K562 (cell line): ENCODE measurements around the gene SPX. TPM values are rescaled to one million over a fixed set of nuclear protein-coding genes. Genes with fewer than 3 reads are reported as not detected.

Experiments
- ARNT ChIP-seq, 2 experiments: fragments of 450-650 bp; IDR thresholded peaks; 2 replicates each; pipeline ENCODE4 v1.6.1; 2016; ENCODE audit warnings: mild to moderate bottlenecking in 1 of 2
- CBX2 ChIP-seq: fragments of 200-600 bp; sonication (generic); IDR thresholded peaks from one replicate; pipeline ENCODE4 v1.6.1; 2012; ENCODE audit warnings: mild to moderate bottlenecking, low read length, inconsistent platforms; ENCODE audit not compliant: insufficient read depth, poor library complexity, severe bottlenecking
- CHD4 ChIP-seq: fragments of 200-600 bp; sonication (generic); IDR thresholded peaks from 3 replicates; pipeline ENCODE4 v1.6.1; 2012; ENCODE audit warnings: low read depth, mild to moderate bottlenecking, mixed read lengths, low read length, inconsistent platforms; ENCODE audit not compliant: insufficient read depth, insufficient replicate concordance, poor library complexity, severe bottlenecking
- CREBBP ChIP-seq: IDR thresholded peaks from one replicate; pipeline ENCODE4 v1.6.1; 2012; ENCODE audit warnings: low read depth, mild to moderate bottlenecking, control low read depth, inconsistent platforms, low read length
- E2F3 ChIP-seq: fragments of 250-450 bp; sonication (Bioruptor Pico); IDR thresholded peaks from 2 replicates; pipeline ENCODE4 v1.4.0; 2020; ENCODE audit warnings: mild to moderate bottlenecking
- ETS2 ChIP-seq: IDR thresholded peaks from 2 replicates; pipeline ENCODE4 v1.6.1; 2016; ENCODE audit warnings: borderline replicate concordance, missing genetic modification characterization, mild to moderate bottlenecking, moderate library complexity, missing compliant biosample characterization; ENCODE audit not compliant: poor library complexity, severe bottlenecking
- HDAC3 ChIP-seq: fragments of 450-650 bp; IDR thresholded peaks from 2 replicates; pipeline ENCODE4 v1.6.1; 2018; ENCODE audit warnings: borderline replicate concordance, mild to moderate bottlenecking, moderate library complexity; ENCODE audit not compliant: partially characterized antibody
- JUN ChIP-seq, 2 experiments: sonication (generic) in 1 of 2; formaldehyde crosslinking in 1 of 2; IDR thresholded peaks; 2 replicates each; pipeline versions ENCODE4 v1.6.1 to v1.8.0; 2012 to 2022; ENCODE audit warnings: borderline replicate concordance in 2 of 2, mild to moderate bottlenecking in 2 of 2, improper control_type of control experiment in 1 of 2, low read depth in 1 of 2, low read length in 1 of 2, missing genetic modification reagents in 1 of 2
- NCOA4 ChIP-seq: fragments of 450-650 bp; IDR thresholded peaks from 2 replicates; pipeline ENCODE4 v1.6.1; 2018; ENCODE audit warnings: mild to moderate bottlenecking; ENCODE audit not compliant: partially characterized antibody
- NELFE ChIP-seq: IDR thresholded peaks from 2 replicates; pipeline ENCODE4 v1.6.1; 2011; ENCODE audit warnings: mild to moderate bottlenecking; ENCODE audit not compliant: insufficient read depth, insufficient read length
- NR1H2 ChIP-seq: sonication (generic); formaldehyde crosslinking; IDR thresholded peaks from 2 replicates; pipeline ENCODE4 v1.4.0; 2020; ENCODE audit warnings: mild to moderate bottlenecking, missing genetic modification reagents
- NUFIP1 ChIP-seq: fragments of 450-650 bp; IDR thresholded peaks from 2 replicates; pipeline ENCODE4 v1.6.1; 2018; ENCODE audit not compliant: partially characterized antibody
- RBM15 ChIP-seq: fragments of 200-400 bp; formaldehyde crosslinking; IDR thresholded peaks from 2 replicates; pipeline ENCODE4 v1.6.1; 2018; ENCODE audit warnings: mild to moderate bottlenecking, low read length, moderate library complexity; ENCODE audit not compliant: insufficient read depth
- RFX1 ChIP-seq: fragments of 450-650 bp; IDR thresholded peaks from 2 replicates; pipeline ENCODE4 v1.6.1; 2016; ENCODE audit warnings: mild to moderate bottlenecking, moderate library complexity
- SIN3B ChIP-seq: fragments of 450-650 bp; IDR thresholded peaks from 2 replicates; pipeline ENCODE4 v1.6.1; 2017; ENCODE audit warnings: low read depth, mild to moderate bottlenecking, moderate library complexity
- SMARCA4 ChIP-seq: fragments of 450-650 bp; IDR thresholded peaks from 2 replicates; pipeline ENCODE4 v1.6.1; 2016
- ZC3H4 ChIP-seq: sonication (generic); formaldehyde crosslinking; IDR thresholded peaks from 2 replicates; pipeline ENCODE4 v1.9.0; 2021; ENCODE audit warnings: missing genetic modification reagents, borderline replicate concordance
- ZNF830 ChIP-seq: fragments of 250-450 bp; sonication (Bioruptor Pico); IDR thresholded peaks from 2 replicates; pipeline ENCODE4 v1.5.0; 2021; ENCODE audit warnings: mild to moderate bottlenecking
- ZZZ3 ChIP-seq: fragments of 450-650 bp; IDR thresholded peaks from 2 replicates; pipeline ENCODE4 v1.6.1; 2016; ENCODE audit warnings: antibody characterized with exemption, mild to moderate bottlenecking, moderate library complexity
- polyA plus RNA-seq, 8 experiments: library from polyadenylated mRNA; depleted of rRNA in 4 of 8; stranded (reverse) in 5 of 8; unstranded in 3 of 8; fragments of >200 nt; fragmentation: Nextera tagmentation in 2 of 8; fragmentation: Illumina TruSeq in 1 of 8; extraction: Ambion mirVana in 2 of 8; extraction: Trizol in 1 of 8; gene quantifications; 2 replicates each; pipeline versions ENCODE4 v1.2.1 to v1.2.3, GENCODE V29; 2011 to 2014; ENCODE audit warnings: inconsistent platforms in 1 of 8, missing spikeins in 1 of 8
- total RNA-seq, 7 experiments: library from RNA; depleted of rRNA in 6 of 7; stranded (reverse); fragments of >200 nt in 6 of 7; fragmentation: Illumina TruSeq in 2 of 7; extraction: Trizol in 2 of 7; gene quantifications; 2 replicates each; pipeline versions ENCODE4 v1.2.1 to v1.2.3, GENCODE V29; 2011 to 2021; ENCODE audit warnings: low replicate concordance in 1 of 7
- TF ChIP-seq, protein P1 (sequence below): fragments of 250-450 bp; sonication (Bioruptor Pico); IDR thresholded peaks from 2 replicates; pipeline ENCODE4 v1.5.0; 2021
- TF ChIP-seq, protein P2 (sequence below): fragments of 450-650 bp; IDR thresholded peaks from 2 replicates; pipeline ENCODE4 v1.6.1; 2017; ENCODE audit warnings: antibody characterized with exemption
- TF ChIP-seq, protein P3 (sequence below): sonication (generic); formaldehyde crosslinking; IDR thresholded peaks from 2 replicates; pipeline ENCODE4 v1.4.0; 2020; ENCODE audit warnings: mild to moderate bottlenecking, missing genetic modification reagents

The SPX gene
- total and polyA plus RNA-seq, 9 of the 15 experiments (the other 6 are each of a cell fraction or from before 2014, with no cell fraction given), result 0.06 to 0.40 (median 0.14) TPM

DNA sequence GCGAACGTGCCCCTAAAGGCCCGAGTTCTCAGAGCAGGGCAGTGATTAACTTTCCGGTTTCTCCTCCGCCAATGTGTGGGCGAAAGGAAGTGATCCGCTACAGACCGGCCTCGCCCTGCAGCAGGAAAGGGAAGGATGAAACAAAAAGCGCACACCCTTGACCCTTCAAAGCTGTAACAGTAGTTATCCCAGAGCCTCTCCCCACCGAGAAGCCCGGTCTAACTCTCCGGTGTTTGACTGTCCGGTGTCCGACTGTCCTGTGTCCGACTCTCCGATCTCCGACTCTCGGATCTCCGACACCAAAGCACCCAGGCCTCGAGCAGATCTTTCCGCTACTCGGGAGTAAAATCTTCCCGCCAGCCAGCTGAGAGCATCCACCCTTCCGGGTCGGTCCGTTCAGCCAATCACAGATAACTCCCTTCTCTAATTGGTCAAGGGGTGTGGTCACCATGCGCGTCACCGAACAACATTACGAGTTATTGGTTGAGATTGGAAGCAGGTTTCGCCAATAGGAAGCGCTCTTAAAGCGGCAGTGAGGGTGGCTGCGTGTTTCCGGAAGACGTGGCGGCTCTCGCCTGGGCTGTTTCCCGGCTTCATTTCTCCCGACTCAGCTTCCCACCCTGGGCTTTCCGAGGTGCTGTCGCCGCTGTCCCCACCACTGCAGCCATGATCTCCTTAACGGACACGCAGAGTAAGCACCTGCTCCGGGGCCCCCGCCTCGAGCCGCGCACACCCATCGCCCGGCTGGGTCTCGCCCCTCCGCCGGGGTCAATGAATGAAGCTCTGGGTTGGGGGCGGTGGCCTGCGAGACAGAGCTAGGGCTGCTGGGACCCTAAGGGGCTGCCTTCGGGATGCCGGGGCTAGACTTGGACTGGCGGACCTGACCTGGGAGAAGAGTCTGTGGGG, 24.6 kb upstream of the SPX start, which contains the start of the genes GOLT1B and RECQL (continued):
- TF ChIP-seq ZNF830 (CRISPR knock-in tag), result no peak
- no peak for TF ChIP-seq ETS2 (tag)
- TF ChIP-seq CHD4, result no peak
- TF ChIP-seq ARNT (IDR thresholded peaks at IDR 0.05), result no peak
- no peak for TF ChIP-seq ZZZ3
- peak; percentile 33; the same call in 1 of the 2 replicates for TF ChIP-seq RFX1
- peak; percentile 85 for TF ChIP-seq E2F3 (CRISPR knock-in tag)
- TF ChIP-seq, protein P1, sequence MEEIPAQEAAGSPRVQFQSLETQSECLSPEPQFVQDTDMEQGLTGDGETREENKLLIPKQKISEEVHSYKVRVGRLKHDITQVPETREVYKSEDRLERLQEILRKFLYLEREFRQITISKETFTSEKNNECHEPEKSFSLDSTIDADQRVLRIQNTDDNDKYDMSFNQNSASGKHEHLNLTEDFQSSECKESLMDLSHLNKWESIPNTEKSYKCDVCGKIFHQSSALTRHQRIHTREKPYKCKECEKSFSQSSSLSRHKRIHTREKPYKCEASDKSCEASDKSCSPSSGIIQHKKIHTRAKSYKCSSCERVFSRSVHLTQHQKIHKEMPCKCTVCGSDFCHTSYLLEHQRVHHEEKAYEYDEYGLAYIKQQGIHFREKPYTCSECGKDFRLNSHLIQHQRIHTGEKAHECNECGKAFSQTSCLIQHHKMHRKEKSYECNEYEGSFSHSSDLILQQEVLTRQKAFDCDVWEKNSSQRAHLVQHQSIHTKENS (CRISPR knock-in tag), result no peak
- TF ChIP-seq CBX2, result no peak
- no peak for TF ChIP-seq CREBBP
- TF ChIP-seq SMARCA4, result no peak
- TF ChIP-seq, protein P2, sequence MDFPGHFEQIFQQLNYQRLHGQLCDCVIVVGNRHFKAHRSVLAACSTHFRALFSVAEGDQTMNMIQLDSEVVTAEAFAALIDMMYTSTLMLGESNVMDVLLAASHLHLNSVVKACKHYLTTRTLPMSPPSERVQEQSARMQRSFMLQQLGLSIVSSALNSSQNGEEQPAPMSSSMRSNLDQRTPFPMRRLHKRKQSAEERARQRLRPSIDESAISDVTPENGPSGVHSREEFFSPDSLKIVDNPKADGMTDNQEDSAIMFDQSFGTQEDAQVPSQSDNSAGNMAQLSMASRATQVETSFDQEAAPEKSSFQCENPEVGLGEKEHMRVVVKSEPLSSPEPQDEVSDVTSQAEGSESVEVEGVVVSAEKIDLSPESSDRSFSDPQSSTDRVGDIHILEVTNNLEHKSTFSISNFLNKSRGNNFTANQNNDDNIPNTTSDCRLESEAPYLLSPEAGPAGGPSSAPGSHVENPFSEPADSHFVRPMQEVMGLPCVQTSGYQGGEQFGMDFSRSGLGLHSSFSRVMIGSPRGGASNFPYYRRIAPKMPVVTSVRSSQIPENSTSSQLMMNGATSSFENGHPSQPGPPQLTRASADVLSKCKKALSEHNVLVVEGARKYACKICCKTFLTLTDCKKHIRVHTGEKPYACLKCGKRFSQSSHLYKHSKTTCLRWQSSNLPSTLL, result no peak
- TF ChIP-seq HDAC3, result no peak
- TF ChIP-seq ZC3H4 (CRISPR knock-in tag), result no peak
- no peak; the same call in 1 of the 2 replicates for TF ChIP-seq JUN (IDR thresholded peaks at IDR 0.05; ENCODE audit: borderline replicate concordance, low read depth, low read length)
- TF ChIP-seq JUN (CRISPR knock-in tag; IDR thresholded peaks at IDR 0.05; ENCODE audit: borderline replicate concordance), result no peak
- TF ChIP-seq, protein P3, sequence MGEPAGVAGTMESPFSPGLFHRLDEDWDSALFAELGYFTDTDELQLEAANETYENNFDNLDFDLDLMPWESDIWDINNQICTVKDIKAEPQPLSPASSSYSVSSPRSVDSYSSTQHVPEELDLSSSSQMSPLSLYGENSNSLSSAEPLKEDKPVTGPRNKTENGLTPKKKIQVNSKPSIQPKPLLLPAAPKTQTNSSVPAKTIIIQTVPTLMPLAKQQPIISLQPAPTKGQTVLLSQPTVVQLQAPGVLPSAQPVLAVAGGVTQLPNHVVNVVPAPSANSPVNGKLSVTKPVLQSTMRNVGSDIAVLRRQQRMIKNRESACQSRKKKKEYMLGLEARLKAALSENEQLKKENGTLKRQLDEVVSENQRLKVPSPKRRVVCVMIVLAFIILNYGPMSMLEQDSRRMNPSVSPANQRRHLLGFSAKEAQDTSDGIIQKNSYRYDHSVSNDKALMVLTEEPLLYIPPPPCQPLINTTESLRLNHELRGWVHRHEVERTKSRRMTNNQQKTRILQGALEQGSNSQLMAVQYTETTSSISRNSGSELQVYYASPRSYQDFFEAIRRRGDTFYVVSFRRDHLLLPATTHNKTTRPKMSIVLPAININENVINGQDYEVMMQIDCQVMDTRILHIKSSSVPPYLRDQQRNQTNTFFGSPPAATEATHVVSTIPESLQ (CRISPR knock-in tag), result no peak
- TF ChIP-seq RBM15, result no peak
- no peak for TF ChIP-seq NELFE
- TF ChIP-seq NUFIP1, result no peak
- TF ChIP-seq NR1H2 (CRISPR knock-in tag), result no peak
- no peak for TF ChIP-seq NCOA4
- TF ChIP-seq SIN3B, result peak; percentile 51
